ENCODE results near the gene SPATA25.
"Not testable (repeated sequence)": the region's sequence is repeated elsewhere in the genome, so short reads cannot be mapped to it uniquely, and the experiment has no call there.

SPATA25 gene

GRCh38 chr20:45887346-45887715 is at the start of gene SPATA25:
Gene SPATA25, minus strand, starts transcription at chr20:45887622. Its CDS starts 32 bp downstream, at chr20:45887590.
- FAIRE-seq (no peak), DNase-seq (ENCODE audit: insufficient read length, low spot score) (no peak)

GRCh38 chr20:45935416-45936046 is 48.1 kb upstream of the SPATA25 start:
- FAIRE-seq (no peak), DNase-seq (ENCODE audit: insufficient read length, low spot score) (no peak)

GRCh38 chr20:45934586-45935415 is 47.4 kb upstream of the SPATA25 start, which contains the start of gene PCIF1:
Gene PCIF1, plus strand, starts transcription at chr20:45934683. Its CDS starts 4,317 bp downstream, at chr20:45939000.
- FAIRE-seq (peak; percentile 82), DNase-seq (ENCODE audit: insufficient read length, low spot score) (peak; percentile 97)

GRCh38 chr20:45934046-45934585 is 46.7 kb upstream of the SPATA25 start:
- no peak for FAIRE-seq

GRCh38 chr20:45933266-45934045 is 46.0 kb upstream of the SPATA25 start:
- DNase-seq (ENCODE audit: insufficient read length, low spot score) (peak; percentile 71), FAIRE-seq (peak; percentile 74)

More at GRCh38 chr20:45934046-45934585, 46.7 kb upstream of the SPATA25 start:
- DNase-seq (ENCODE audit: insufficient read length, low spot score) = no peak

GRCh38 chr20:45931680-45932079 is 44.3 kb upstream of the SPATA25 start:
- FAIRE-seq; DNase-seq (ENCODE audit: insufficient read length, low spot score): not testable (repeated sequence)

GRCh38 chr20:45927071-45927878 is 39.9 kb upstream of the SPATA25 start:
- DNase-seq (ENCODE audit: insufficient read length, low spot score) = no peak
- FAIRE-seq = no peak

GRCh38 chr20:45926731-45927070 is 39.3 kb upstream of the SPATA25 start:
- FAIRE-seq (no peak), DNase-seq (ENCODE audit: insufficient read length, low spot score) (no peak)

- no peak for FAIRE-seq
- no peak for DNase-seq (ENCODE audit: insufficient read length, low spot score)
These were observed 38.5 kb upstream of the SPATA25 start for GRCh38 chr20:45925821-45926506.

- DNase-seq (ENCODE audit: insufficient read length, low spot score) = no peak
These were observed 37.2 kb upstream of the SPATA25 start for GRCh38 chr20:45924391-45925261.

GRCh38 chr20:45921337-45922189 is 34.1 kb upstream of the SPATA25 start:
- FAIRE-seq (no peak), DNase-seq (ENCODE audit: insufficient read length, low spot score) (no peak)

More at GRCh38 chr20:45924391-45925261, 37.2 kb upstream of the SPATA25 start:
- FAIRE-seq = no peak

- no peak for FAIRE-seq
- no peak for DNase-seq (ENCODE audit: insufficient read length, low spot score)
These were observed 33.3 kb upstream of the SPATA25 start for GRCh38 chr20:45920462-45921336.

- no peak for DNase-seq (ENCODE audit: insufficient read length, low spot score)
- FAIRE-seq = no peak
These were observed 32.3 kb upstream of the SPATA25 start for GRCh38 chr20:45919542-45920399.

GRCh38 chr20:45918779-45919537 is 31.5 kb upstream of the SPATA25 start:
- DNase-seq (ENCODE audit: insufficient read length, low spot score) = no peak
- FAIRE-seq = no peak

GRCh38 chr20:45918182-45918737 is 30.8 kb upstream of the SPATA25 start:
- FAIRE-seq (no peak), DNase-seq (ENCODE audit: insufficient read length, low spot score) (no peak)

All from GM19239 (cell line).